GM12892 (cell line): ENCODE data around the gene LRRC18.

ENCODE experiments used
- POLR2A ChIP-seq: IDR thresholded peaks from 2 replicates; pipeline ENCODE4 v1.6.1; 2011; ENCODE audit warnings: low read depth, low read length, control low read depth
- POLR2AphosphoS5 ChIP-seq: IDR thresholded peaks from 2 replicates; pipeline ENCODE4 v1.6.1; 2011; ENCODE audit warnings: low read depth, low read length, control low read depth
- TAF1 ChIP-seq: IDR thresholded peaks from 2 replicates; pipeline ENCODE4 v1.6.1; 2011; ENCODE audit warnings: low read depth, mild to moderate bottlenecking, control low read depth, low read length, borderline replicate concordance

- TF ChIP-seq TAF1 (no peak), POLR2A (no peak), POLR2AphosphoS5 (no peak)
These were observed 10.1 kb downstream of the LRRC18 start for GRCh38 chr10:48929413-48929990.
